Stimulated activated naive CD4-positive, alpha-beta T cell treated with Interleukin-2 at 50 U/mL for 16 hours (primary cell): ENCODE results near the gene BTBD10.

ENCODE experiments used
- DNase-seq: peaks from one replicate; lab custom pipeline; 2025; lab: John Stamatoyannopoulos, UW

The BTBD10 gene

DNA sequence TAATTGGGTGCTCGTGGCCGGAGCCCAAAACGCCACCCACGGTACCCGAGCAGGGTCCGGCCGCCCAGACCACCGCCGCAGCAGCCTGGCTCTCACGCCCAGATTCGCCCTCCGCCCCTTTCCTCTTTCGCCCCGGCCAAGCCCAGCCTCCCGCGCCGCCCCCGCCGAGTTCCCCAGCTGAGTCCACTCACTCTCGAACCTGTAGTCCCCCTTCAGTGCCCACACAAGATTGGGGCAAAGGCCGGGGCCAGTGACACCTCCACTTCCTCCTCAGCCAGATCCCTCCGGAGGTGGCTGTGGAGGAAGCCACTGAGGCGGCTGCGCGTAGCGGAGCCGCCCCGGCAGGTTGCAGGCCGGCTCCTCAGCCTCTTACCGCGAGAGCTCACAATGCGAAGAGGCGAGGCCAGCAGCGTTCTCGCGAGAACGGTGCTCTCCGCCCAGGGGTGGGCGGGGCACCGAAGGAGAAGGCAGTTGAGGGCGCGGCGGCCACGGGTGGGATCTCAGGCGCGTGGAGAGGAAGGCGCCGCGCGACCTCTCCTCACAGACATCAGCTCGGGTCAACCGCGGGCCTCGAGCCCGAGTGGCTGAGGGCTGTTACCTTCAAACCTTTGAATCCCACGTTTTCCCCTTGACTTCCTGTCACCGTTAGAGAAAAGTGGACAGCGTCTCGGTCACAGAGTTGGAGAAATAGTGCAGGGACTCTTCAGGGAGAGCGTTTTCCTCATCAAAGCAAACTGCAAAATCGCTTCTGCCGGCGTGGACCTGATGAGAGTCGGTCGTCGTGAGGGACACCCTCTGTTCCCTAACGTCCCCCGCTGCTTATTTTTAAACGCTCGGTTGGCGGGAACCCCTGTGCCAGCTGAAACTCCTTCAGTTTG, at the start of gene BTBD10:
TSS of gene BTBD10 (minus strand) at position 322 of the 878 bp plus-strand sequence. CDS start 18,098 bp downstream, outside the sequence.
- peak; percentile 87 for DNase-seq

DNA sequence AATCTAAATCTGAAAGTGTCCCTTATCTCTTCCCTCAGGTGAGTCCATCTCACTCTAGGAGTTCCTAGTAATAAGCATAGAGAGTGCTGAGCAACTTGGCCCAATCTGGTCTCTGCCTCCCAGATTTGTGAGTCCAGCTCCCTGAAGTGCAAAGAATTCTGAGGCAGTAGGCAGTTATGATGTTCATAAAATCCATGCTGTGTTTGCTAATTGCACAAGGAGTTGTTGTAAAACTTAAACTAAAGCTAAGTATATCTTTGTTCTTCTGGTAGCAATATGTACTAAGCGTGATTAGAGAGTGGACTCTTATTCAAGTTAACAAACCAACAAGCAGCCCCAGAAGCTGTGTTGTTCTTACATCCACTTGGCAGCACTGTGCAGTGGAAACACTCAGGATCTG, 40.4 kb upstream of the BTBD10 start:
- no peak for DNase-seq

DNA sequence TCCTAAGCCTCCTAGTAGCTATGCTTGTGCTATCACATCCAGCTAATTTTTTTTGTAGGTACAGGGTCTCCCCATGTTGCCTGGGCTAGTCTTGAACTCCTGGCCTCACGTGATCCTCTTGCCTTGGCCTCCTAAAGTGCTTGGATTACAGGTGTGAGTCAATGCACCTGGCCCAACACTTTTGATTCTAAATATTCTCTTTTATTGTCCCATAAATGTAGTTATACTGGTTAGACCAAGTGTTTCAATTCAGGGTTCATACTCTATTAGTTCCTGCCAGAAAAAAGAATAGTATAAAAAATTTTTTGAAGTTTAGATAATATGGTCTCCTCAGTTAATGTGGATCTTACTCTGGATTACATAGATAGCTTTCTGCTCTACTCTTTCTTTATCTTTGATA, 39.5 kb upstream of the BTBD10 start:
- DNase-seq = no peak

DNA sequence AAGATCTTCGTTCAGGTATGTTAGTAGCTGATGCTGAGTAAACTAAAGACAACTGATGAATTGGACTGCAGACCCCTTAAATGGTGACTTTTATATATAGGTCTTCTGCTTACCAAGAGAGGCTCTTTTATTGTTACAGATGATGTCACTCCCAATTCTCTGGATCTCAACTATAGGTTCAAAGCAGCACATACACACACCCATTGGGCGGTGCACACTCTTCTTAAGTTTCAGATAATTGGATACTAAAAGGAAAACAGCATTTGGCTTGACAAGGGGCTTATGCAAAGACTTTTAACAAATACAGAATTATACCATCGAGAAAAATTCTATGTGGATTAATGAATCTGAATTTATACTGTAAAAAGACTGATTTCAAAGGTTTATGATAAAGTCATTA, 32.9 kb upstream of the BTBD10 start, which contains the start of gene PTH:
TSS of gene PTH (minus strand) at position 69 of the 400 bp plus-strand sequence. CDS start 3,142 bp downstream, outside the sequence.
- no peak for DNase-seq

DNA sequence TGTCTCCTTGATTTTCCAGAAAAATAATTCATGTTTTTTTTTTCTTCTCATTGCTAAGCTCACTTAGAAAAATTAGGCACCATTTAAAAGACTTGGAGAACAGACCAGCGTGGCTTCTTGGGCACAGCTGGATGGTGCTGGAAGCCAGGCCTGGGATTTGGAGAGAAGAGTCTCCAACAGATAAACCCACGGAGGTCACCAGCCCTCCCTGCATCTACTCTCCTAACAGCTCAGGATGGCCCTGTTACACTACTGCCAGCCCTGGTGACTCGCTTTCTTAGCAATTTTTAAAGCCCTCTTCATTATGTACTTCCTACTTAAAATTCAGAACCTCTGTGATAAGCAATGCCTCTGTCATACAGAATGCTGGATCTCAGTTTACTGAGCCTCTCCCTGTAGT, 31.0 kb upstream of the BTBD10 start:
- no peak for DNase-seq

DNA sequence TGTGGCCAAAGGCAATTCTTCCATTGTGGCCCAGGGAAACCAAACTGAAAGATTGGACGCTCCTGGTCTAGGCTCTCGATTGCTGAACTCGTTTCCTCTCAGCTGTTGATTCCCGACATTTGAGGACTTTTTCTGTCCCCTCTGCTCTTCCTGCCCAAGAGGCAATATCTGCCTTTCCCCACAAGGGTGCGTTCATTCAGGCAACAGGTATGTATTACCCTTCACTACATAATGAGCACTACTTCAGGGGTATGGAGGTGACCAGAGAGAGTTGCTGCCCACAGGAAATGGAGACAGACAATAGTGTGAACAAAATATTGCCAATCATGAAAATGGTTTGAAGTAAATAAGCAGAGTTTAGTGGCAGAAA, 24.6 kb upstream of the BTBD10 start:
- DNase-seq = no peak

DNA sequence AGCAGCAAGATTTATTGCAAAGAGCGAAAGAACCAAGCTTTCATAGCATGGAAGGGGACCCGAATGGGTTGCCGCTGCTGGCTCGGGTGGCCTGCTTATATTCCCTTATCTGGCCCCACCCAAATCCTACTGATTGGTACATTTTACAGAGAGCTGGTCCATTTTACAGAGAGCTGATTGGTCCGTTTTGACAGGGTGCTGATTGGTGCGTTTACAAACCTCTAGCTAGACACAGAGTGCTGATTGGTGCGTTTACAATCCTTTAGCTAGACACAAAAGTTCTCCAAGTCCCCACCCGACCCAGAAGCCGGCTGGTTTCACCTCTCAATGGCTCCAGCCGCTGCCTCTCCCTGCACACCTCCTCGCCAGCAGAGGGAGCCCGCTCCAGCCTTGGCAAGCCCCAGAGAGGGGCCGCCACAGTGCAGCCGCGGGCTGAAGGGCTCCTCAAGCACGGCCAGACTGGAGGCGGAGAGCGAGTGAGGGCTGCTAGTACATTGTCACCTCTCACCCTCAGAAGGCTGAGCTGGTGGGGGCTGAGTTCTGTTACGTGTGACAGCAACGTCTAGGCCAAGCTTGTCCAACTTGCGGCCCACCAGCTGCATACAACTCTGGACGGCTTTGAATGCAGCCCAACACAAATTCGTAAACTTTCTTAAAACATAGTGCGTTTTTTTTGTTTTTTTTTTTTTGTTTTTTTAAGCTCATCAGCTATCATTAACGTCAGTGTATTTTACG, 24.1 kb upstream of the BTBD10 start:
- DNase-seq = peak; percentile 55

DNA sequence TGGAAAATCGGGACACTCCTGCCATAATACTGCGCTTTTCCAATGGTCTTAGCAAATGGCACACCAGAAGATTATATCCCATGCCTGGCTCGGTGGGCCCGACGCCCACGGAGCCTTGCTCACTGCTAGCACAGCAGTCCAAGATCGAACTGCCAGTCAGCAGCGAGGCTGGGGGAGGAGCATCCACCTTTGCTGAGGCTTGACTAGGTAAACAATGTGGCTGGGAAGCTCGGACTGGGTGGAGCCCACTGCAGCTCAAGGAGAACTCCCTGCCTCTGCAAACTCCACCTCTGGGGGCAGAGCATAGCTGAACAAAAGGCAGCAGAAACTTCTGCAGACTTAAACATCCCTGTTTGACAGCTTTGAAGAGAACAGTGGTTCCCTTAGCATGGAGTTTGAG, 17.2 kb upstream of the BTBD10 start:
- DNase-seq = no peak

DNA sequence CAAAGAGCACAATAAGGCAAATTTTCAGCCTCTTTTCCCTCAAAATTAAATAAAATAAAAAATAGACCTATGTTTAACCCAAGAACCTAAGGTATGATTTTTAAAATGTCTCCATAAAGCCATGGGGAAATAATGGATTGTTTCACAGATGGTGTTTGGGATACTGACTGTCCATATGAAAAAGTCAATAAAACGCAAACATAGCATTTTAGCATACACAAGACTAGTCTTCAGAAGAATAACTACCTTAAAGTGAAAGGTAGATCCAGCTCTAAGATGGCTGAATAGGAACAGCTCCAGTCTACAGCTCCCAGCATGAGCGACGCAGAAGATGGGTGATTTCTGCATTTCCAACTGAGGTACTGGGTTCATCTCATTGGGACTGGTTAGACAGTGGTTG, 16.7 kb upstream of the BTBD10 start:
- DNase-seq = no peak

DNA sequence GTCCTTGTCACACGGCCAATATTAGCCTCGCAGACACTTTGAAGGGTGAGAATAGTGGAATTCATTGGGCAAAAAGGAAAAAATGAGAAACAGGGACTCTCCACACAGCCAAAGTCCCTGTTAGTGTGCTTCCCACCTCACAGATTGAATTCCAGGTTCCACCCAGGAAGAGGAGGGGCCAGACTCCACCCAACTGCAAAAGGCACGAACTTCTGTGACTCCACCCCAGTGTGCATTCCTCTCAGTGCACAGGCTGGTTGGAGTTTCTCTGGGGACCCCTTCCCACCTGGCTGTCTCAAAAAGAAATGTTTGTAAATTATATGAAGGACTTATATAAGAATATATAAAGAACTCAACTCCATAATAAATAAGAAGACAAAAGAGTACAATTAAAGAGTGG, 12.1 kb upstream of the BTBD10 start:
- no peak for DNase-seq

DNA sequence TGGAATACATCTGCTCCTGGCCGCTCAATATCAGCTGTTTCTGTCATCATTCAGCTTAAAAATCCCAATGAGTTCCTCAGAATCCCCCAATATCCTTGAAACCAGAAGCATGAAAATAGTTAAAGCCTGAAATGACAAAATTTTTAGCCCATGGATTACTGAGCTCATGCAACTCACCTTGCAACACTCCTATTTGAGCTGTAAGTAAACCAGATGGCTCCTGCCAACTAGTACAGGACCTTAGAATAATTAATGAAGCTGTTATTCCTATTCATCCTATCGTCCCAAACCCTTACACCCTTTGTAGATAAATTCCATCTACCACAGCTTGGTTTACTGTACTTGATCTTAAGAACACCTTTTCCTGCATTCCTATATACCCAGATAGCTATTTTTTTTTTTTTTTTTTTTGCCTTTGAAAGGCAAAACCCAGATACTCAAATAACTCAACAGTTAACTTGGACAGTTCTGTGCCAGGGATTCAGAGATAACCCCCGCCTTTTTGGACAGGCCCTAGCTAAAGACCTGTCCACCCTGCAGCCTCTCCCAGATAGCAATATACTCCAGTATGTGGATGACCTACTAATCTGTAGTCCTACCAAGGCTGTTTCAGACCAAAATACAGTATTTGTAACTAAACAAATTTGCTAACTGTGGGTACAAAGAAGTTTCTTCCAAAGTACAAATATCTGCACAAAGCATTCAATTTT, 10.1 kb upstream of the BTBD10 start:
- no peak for DNase-seq

DNA sequence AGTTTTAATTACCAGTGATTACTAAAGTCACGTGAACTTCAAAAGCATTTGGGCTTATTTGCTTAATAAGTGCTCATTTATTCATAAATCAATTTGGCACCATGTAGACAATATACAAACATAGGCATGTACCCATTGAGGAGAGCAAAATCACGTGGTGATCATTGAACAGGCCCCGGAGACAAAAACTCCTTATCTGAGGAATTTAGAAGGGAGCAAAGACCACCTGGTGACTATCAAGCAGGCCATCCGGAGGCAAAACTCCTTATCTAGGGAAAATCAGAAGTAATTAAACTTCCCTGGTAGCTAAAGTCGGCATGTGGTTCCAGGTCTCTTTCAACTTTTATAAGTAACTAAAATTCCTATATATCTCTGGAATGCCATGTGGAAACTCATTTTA, 5.7 kb upstream of the BTBD10 start:
- no peak for DNase-seq

DNA sequence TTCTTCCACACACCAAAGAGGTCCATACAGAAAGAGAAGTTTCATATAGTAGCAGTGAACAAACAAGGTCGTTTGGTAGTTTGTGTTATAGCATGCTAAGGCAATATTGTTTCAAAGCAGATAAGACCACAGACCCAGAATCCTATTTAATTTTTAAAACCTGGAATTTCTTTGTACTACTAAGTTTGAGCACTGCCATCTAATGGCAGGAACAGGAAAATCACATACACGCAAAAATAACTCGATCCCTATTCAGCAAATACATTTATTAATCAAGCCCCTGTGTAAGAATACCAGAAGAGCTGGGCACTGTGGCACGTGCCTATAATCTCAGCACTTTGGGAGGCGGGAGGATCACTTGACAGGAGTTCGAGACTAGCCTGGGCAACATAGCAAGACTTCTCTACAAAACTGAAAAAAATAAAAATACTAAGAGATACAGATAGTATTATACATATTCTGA, 2.9 kb upstream of the BTBD10 start:
- DNase-seq = no peak

DNA sequence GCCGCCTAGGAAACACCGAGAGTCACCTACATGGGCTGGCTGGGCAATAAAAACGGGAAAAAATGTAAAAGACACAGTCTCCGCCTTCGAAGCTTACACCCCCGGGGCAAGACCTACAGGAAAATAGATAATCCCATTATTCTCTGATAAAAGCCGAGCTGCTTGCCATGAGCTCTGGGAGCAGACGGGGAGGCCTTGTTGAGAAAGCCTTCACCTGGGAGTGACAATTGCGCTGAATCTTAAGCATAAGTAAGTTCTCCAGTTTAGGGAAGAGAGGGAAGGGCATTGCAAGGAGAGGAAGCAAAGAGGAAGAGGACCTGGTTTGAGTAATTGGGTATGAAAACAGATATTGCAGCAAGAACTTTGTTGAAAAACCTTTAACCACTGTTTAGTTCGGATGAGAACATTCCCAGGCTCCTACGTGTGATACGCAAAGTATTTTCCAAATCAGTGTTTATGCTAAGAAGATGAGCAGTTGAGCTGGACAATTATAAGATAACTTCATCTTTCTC, 813 bp upstream of the BTBD10 start:
- DNase-seq = no peak

DNA sequence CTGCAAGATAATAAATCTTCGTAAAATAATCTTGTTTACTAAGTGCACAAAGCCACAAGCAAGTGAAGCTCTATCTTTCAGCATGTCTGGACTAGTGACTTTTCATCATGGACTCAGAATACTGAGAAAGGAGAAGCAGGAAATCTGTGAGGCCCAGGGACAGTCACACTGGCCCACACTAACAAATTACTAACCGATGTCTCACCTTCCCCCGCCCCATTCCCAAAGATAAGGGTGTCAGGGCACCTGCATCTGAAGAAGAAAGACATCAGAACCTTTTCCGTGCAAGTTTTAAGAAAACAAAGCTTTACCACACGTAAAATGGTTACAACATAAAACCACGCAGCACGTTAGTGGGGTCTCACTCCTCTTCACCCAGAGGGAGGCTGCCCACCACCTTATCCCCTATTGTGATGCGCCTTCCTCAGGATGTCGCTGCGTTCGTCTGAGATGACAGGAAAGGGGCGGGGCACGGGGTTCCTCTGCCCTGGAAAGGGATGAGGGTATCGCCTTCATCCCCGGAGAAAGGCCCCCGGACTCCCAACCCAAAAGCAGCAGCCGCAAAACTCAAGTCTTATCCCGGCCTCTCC, 616 bp downstream of the BTBD10 start:
- DNase-seq = peak; percentile 57

DNA sequence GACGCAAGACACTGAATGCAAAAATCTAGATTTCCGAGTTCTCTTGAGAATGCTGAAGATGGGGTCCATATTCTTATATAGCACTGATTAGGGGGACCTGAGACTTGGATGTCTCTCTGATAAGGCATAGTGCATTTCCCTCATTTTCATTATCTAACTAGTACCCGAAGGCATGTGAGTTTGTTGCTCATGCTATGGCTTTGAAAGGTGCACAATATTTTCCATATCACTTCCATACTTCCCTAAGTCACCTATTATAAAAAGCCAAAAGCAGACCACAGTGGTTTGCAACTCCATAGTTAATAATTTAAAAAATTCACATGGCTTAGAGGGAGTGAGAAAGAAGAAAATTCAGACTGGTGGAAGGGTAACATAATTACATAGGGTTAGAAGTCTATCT, 1.7 kb downstream of the BTBD10 start:
- DNase-seq = no peak

DNA sequence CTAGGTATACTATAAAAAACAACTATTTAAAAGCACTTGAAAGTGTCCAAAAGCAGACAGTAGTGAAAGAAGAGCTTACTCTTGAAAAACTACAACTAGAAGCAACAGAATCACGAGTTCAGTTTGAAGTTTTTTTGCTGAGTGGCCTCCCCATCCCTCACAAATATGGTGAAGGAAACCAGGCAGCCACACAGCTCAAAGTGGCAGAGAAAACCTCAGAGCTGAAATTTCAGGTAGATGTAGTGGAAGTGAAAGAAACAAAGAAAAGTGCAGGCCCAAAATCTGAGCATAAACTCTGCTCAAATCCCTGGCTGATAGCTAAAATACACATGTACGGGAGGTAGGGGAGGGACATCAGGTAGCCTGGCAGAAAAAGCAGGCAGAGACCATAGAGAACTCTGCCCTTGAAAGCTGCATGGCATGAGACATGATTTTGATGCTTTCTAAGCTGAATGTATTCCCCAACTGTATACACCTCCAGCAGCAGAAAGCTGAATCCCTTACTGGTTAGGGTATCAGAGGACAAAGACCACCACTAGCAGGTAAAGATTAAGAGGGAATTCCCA, 12.1 kb downstream of the BTBD10 start:
- no peak for DNase-seq

DNA sequence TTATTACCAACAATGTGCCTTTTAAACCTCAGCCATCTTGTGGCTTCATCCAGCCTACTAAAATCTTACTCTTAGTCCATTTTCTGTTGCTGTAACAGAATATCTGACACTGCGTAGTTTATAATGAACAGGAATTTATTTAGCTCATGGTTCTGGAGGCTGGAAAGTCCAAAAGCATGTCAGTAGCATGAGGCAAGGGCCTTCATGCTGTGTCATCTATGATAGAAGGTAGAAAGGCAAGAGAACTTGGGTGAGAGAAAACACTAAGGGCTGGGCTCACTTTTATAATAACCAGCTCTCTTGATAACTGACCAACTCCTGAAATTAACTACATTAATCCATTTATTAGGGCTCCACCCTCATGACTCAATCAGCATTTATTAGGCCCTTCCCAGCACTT, 13.5 kb downstream of the BTBD10 start:
- DNase-seq = no peak

DNA sequence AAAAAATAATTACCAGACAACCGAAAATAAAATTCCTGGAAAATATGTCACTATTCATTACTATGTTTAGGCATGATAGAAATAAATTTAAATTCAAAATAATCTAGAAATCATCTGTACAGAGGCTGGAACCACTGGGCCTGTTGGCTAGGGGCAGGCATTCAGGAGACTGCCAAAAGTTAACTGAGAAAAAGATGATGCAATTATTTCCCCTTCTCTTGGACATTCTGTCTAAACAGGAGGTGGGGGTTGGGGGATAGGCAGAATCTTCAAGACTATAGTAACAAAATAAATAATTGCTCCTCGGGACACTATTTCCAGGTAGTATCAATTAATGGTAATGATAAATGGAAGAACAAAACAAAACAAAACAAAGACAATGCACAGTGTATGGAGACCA, 14.1 kb downstream of the BTBD10 start:
- DNase-seq = no peak

DNA sequence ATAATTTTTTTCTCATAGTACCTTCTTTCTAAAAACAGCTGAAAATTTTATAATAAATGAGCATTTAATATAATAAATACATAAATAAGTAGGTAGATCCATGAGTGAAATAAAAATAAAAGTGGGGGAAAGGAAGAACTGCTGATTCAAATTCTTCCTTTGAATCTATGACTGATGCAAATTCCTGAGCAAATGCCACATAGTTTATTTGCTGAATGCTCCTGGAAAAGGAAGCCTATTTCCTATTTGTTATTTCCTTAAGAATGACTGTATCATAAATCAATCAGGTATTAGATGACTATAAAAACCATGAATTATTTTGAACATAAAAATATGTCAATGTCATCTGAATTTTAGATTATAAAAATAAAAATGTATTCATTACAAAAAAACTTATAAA, 16.6 kb downstream of the BTBD10 start:
- DNase-seq = no peak

DNA sequence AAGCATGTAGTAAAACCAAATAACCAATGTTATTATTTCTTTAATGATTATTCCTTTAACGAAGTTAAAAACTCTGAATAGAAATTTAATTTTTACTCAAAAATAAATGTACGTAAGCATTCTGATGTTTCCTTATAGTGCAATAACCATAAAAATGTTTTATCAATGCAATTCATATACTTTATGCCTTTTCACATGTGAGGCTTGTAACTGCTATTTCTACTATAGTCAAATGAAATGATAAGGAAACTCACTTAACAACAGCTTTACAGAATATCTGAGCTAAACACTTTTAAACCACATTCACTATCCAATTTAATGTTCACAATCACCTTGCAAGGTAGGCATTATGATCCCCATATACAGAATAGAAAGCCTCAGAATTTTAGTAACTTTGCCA, 17.4 kb downstream of the BTBD10 start:
- no peak for DNase-seq
